Mesendoderm (in vitro differentiated cells): Measurements from ENCODE around the gene U2SURP. TPM values are rescaled to one million over a fixed set of nuclear protein-coding genes. Genes with fewer than 3 reads are reported as not detected.

Source experiments
- DNase-seq: peaks from one replicate; pipeline ENCODE4 v3.0.0; 2013
- H2AK5ac ChIP-seq: 2 replicates; pipeline ENCODE4 v1.6.1; 2013; ENCODE audit warnings: low read length, inconsistent platforms
- H2BK120ac ChIP-seq: 2 replicates; pipeline ENCODE4 v1.6.1; 2013; ENCODE audit warnings: low read depth, mild to moderate bottlenecking, low read length, moderate library complexity, mixed read lengths
- H2BK15ac ChIP-seq: replicated peaks from 2 replicates; pipeline ENCODE4 v1.6.1; 2013; ENCODE audit warnings: low read depth, mild to moderate bottlenecking, moderate library complexity
- H2BK5ac ChIP-seq: 2 replicates; pipeline ENCODE4 v1.6.1; 2013; ENCODE audit warnings: low read length, inconsistent platforms
- H3K18ac ChIP-seq: 2 replicates; pipeline ENCODE4 v1.6.1; 2013; ENCODE audit warnings: mild to moderate bottlenecking, low read length, mixed read lengths
- H3K23ac ChIP-seq: one replicate; pipeline ENCODE4 v1.6.1; 2013; ENCODE audit warnings: low read length
- H3K27ac ChIP-seq: 2 replicates; pipeline ENCODE4 v1.5.1; 2013; ENCODE audit warnings: low read depth, mild to moderate bottlenecking, inconsistent platforms, low read length, moderate library complexity
- H3K27me3 ChIP-seq: 2 replicates; pipeline ENCODE4 v1.6.1; 2013; ENCODE audit warnings: low read length, control low read depth, mild to moderate bottlenecking, inconsistent platforms; ENCODE audit not compliant: insufficient read depth, poor library complexity
- H3K36me3 ChIP-seq: 2 replicates; pipeline ENCODE4 v1.6.1; 2013; ENCODE audit warnings: low read length, inconsistent platforms; ENCODE audit not compliant: control insufficient read depth, insufficient read depth
- H3K4ac ChIP-seq: one replicate; pipeline ENCODE4 v1.6.1; 2013; ENCODE audit warnings: low read depth, mild to moderate bottlenecking, low read length, moderate library complexity
- H3K4me1 ChIP-seq: 2 replicates; pipeline ENCODE4 v1.6.1; 2013; ENCODE audit warnings: low read depth, low read length, inconsistent platforms; ENCODE audit not compliant: control insufficient read depth
- H3K4me2 ChIP-seq: 2 replicates; pipeline ENCODE4 v1.6.1; 2013; ENCODE audit warnings: low read length
- H3K4me3 ChIP-seq: 2 replicates; pipeline ENCODE4 v1.5.1; 2013; ENCODE audit warnings: mild to moderate bottlenecking, low read length
- H3K56ac ChIP-seq: one replicate; pipeline ENCODE4 v1.6.1; 2013; ENCODE audit warnings: low read length
- H3K79me1 ChIP-seq: 2 replicates; pipeline ENCODE4 v1.6.1; 2013; ENCODE audit warnings: low read length, inconsistent platforms
- H3K79me2 ChIP-seq: 2 replicates; pipeline ENCODE4 v1.6.1; 2013; ENCODE audit warnings: mild to moderate bottlenecking, low read length; ENCODE audit not compliant: control insufficient read depth, insufficient read depth
- H3K9ac ChIP-seq: 2 replicates; pipeline ENCODE4 v1.6.1; 2013; ENCODE audit warnings: low read length, inconsistent platforms
- H4K5ac ChIP-seq: one replicate; pipeline ENCODE4 v1.6.1; 2013; ENCODE audit warnings: low read length
- H4K8ac ChIP-seq: one replicate; pipeline ENCODE4 v1.6.1; 2013; ENCODE audit warnings: low read depth, mild to moderate bottlenecking, control low read depth, low read length, moderate library complexity
- WGBS: extraction: QIAGEN DNeasy Blood & Tissue Kit; methylation state at CpG from one replicate; pipeline ENCODE4 v1.1.7; 2013; ENCODE audit warnings: low lambda C conversion rate, missing lambda C conversion rate; ENCODE audit not compliant: insufficient coverage; ENCODE audit errors: extremely low coverage; 5-methylcytosine and 5-hydroxymethylcytosine counted together
- polyA plus RNA-seq, 2 experiments: library from polyadenylated mRNA; stranded (reverse); fragments of 200-250 nt; gene quantifications; one replicate each; pipeline ENCODE4 v1.2.3, GENCODE V29; 2013

Gene U2SURP
- 160 TPM for polyA plus RNA-seq (2013, experiment 1 of 2)
- 159 TPM for polyA plus RNA-seq (2013, experiment 2 of 2)

DNA sequence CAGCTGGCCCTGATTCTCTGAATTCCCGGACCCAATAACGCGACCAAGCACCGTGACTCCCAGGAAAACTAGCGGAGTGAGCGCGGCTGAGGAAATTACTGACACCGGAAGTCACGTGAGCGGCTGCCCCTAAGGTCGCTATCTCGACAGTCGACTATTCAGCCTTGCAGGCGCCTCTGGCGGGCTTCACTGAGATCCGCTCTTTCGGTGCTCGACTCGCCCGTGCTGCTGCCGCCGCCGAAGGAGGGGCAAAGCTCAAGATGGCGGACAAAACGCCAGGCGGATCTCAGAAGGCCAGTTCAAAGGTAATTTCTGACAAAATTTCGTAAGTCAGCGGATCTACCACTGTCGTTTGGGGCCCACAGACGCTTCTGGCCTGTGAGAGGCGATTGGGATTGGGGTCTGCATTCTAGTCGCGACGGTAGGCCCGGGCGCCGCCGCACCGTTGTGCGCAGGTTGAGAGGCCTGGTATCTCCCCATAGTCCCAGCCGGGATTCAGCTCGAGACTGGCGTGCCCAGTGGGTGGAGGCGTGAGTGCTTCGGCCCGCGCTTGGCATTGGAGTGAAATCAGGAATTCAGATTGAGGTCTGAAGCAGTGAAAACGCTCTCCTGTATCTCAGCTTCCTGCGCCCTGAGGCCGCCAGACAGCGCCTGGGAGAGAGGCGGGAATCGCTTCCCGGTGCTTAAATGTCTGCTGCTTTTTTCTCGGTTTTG, at the start of gene U2SURP:
U2SURP (plus strand) TSS at position 202 of the 714 bp plus-strand sequence; CDS start at position 261, 59 bp downstream.
- Histone ChIP-seq H2BK120ac (no peak within 1 kb of the TSS), H3K36me3 (no peaks in the 10 kb centered on the region), H3K4me1 (peaks cover 3% of the 10 kb centered on the region), H2AK5ac (no peak within 1 kb of the TSS), H4K5ac (no peak within 1 kb of the TSS), H3K79me2 (peaks cover 42% of the 10 kb centered on the region), H3K4me3 (peak within 1 kb of the TSS; percentile 87), H3K4ac (peak within 1 kb of the TSS; percentile 49), H3K56ac (peak within 1 kb of the TSS; percentile 94), H3K27ac (peak within 1 kb of the TSS; percentile 72), H3K18ac (peak within 1 kb of the TSS; percentile 76), H3K79me1 (peaks cover 2% of the 10 kb centered on the region), H4K8ac (no peak within 1 kb of the TSS), H2BK5ac (peak within 1 kb of the TSS; percentile 24), H2BK15ac (no peak within 1 kb of the TSS), H3K9ac (peak within 1 kb of the TSS; percentile 91), H3K4me2 (peak within 1 kb of the TSS; percentile 75), H3K23ac (no peak within 1 kb of the TSS), H3K27me3 (no peaks in the 10 kb centered on the region)
- DNase-seq: peak; percentile 99
- WGBS: no CpG with 5 or more reads among the region's 55 CpGs

DNA sequence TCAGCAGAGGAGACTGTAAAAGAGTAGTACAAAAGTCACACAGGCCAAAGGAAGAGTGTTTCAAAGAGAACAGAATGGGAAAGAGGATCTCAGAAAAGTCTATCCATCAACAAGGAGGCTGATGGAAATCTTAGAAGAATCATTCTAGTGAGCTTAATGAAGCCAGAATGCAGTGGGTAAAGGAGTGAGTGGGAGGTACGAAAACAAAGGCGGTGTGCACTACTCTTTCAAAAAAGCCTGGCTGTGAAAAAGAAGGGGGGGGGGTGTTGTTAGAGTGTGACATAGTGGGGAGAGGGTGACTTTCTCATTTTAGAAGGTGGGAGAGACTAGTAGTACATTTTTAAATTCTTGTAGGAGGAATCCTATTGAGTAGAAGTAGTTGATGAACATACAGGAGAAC, 49.6 kb upstream of the U2SURP start:
- no peaks in the 10 kb centered on the region for H3K36me3 ChIP-seq
- H3K56ac ChIP-seq: no peak overlapping the region
- no peaks in the 10 kb centered on the region for H3K79me1 ChIP-seq
- no CpG with 5 or more reads among the region's 2 CpGs for WGBS
- no peak for DNase-seq
- no peak overlapping the region for H3K4me2 ChIP-seq
- no peaks in the 10 kb centered on the region for H3K4me1 ChIP-seq
- H2BK15ac ChIP-seq: no peak overlapping the region
- no peak overlapping the region for H2BK120ac ChIP-seq
- no peaks in the 10 kb centered on the region for H3K79me2 ChIP-seq
- no peak overlapping the region for H3K23ac ChIP-seq
- H4K8ac ChIP-seq: no peak overlapping the region
- H3K27me3 ChIP-seq: no peaks in the 10 kb centered on the region
- no peak overlapping the region for H2BK5ac ChIP-seq
- H3K27ac ChIP-seq: no peak overlapping the region
- H3K4me3 ChIP-seq: no peak overlapping the region
- H4K5ac ChIP-seq: no peak overlapping the region
- no peak overlapping the region for H3K9ac ChIP-seq
- H3K4ac ChIP-seq: no peak overlapping the region
- H3K18ac ChIP-seq: no peak overlapping the region
- no peak overlapping the region for H2AK5ac ChIP-seq

DNA sequence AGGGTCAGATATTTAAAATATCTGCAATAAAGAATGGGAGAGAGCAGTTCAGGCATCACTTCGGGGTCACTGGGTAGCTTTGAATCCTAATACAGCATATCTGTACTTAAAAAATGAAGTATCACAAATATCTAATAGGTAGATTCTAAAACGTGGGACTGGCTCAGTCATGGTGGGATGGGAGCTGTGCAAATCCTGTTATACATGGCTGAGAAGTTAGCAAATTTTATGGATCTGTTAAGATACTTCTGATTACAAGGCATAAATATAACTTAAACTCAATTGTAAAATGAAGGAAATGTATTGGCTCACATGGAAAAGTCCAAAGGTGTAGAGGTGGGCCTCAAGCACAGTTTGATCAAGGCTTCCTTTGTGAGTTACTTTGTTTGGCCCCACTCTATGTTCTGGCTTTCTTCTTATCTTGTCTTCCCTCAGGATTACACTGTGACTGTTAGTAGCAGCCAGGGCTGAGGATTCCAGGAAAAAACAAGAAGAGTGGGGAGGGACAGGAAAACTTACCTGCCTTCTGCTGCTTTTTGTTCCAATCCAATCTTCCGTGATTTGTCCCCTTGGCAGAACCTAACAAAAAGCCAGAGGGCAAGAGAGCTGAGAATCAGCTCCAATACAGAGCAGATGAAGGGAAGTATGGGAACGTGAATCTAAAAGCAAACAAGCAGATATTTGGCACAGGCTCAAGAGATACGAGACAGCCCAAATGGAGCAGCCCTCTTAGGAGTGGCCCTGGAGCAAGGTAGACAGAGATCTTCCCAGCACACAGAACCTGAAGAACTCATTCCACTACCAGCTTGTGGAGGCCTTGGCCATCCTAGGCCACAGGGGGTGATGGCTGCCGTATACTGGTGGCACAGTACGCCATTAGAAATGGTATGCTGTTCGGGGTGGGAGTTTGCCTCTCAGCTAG, 48.8 kb upstream of the U2SURP start:
- Histone ChIP-seq H3K4me2 (no peak overlapping the region), H2BK15ac (no peak overlapping the region), H2BK120ac (no peak overlapping the region), H3K4ac (no peak overlapping the region), H3K9ac (no peak overlapping the region), H4K5ac (no peak overlapping the region), H3K36me3 (no peaks in the 10 kb centered on the region), H4K8ac (no peak overlapping the region), H3K4me3 (no peak overlapping the region), H3K79me2 (no peaks in the 10 kb centered on the region), H2AK5ac (no peak overlapping the region), H3K27me3 (peaks cover 2% of the 10 kb centered on the region), H3K56ac (no peak overlapping the region), H2BK5ac (no peak overlapping the region), H3K23ac (peak overlapping the region; percentile 45), H3K27ac (no peak overlapping the region), H3K18ac (no peak overlapping the region), H3K4me1 (no peaks in the 10 kb centered on the region), H3K79me1 (no peaks in the 10 kb centered on the region)
- DNase-seq: no peak
- WGBS: no CpG with 5 or more reads among the region's 8 CpGs

DNA sequence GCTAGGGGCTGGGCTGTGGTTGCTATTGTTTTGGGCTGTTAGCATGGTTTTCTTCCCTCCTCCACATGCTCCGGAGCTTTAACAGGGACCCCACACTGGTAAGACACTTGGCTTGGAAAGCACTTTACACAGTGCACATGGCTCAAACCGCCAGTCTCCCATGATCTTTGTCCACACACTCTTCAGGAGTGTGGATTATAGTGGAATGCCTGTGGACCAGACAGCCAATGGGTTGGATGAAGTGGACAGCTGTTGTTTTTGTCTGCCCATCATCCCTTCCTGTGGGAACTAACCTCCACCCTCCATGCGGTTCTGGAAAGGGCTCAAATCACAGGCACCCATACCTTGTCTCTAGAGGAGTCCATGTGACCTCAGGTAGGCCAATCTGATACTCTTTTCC, 47.9 kb upstream of the U2SURP start:
- Histone ChIP-seq H3K4me3 (no peak overlapping the region), H3K56ac (no peak overlapping the region), H4K5ac (no peak overlapping the region), H2BK15ac (no peak overlapping the region), H3K27me3 (peaks cover 2% of the 10 kb centered on the region), H3K36me3 (no peaks in the 10 kb centered on the region), H3K79me2 (no peaks in the 10 kb centered on the region), H3K4me1 (no peaks in the 10 kb centered on the region), H3K23ac (no peak overlapping the region), H2BK120ac (no peak overlapping the region), H3K9ac (no peak overlapping the region), H2AK5ac (no peak overlapping the region), H2BK5ac (no peak overlapping the region), H3K4ac (no peak overlapping the region), H3K27ac (no peak overlapping the region), H3K79me1 (no peaks in the 10 kb centered on the region), H4K8ac (no peak overlapping the region), H3K18ac (no peak overlapping the region), H3K4me2 (no peak overlapping the region)
- DNase-seq: no peak
- no CpG with 5 or more reads among the region's 3 CpGs for WGBS

DNA sequence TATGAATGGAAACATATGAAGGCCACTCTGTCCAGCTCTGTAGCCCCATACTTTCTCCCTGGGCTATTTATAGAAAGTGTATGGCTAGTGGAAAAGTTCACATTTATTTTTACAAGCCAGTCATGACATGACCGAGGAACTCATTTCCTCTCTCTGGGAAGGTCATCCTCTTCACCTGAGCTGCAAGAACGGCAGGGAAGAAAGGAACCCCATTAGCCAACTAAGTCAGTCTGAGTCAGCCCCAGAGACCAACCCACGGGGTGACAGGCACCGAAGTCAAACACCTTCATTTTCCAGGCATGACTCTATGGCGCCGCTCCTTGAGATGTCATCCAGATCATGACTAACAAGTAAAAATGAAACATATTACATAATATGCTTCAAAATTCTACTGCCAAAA, 42.7 kb upstream of the U2SURP start:
- H3K4me1 ChIP-seq: no peaks in the 10 kb centered on the region

More for the DNA sequence above, 42.7 kb upstream of the U2SURP start:
- Histone ChIP-seq H3K79me1 (no peaks in the 10 kb centered on the region), H3K27ac (no peak overlapping the region), H4K5ac (no peak overlapping the region), H3K18ac (no peak overlapping the region), H2AK5ac (no peak overlapping the region), H3K4me3 (no peak overlapping the region), H2BK15ac (no peak overlapping the region), H3K79me2 (no peaks in the 10 kb centered on the region), H3K9ac (no peak overlapping the region), H2BK5ac (no peak overlapping the region), H3K56ac (no peak overlapping the region), H3K27me3 (peaks cover 5% of the 10 kb centered on the region), H2BK120ac (no peak overlapping the region), H3K23ac (no peak overlapping the region), H3K36me3 (no peaks in the 10 kb centered on the region), H3K4ac (no peak overlapping the region), H3K4me2 (no peak overlapping the region), H4K8ac (no peak overlapping the region)
- DNase-seq: no peak
- no CpG with 5 or more reads among the region's 6 CpGs for WGBS
